Spleen (tissue), 7 donors: ENCODE results near the gene POU2F3.

Experiments
- POLR2AphosphoS5 ChIP-seq, 3 donors: sonication (generic); formaldehyde crosslinking; IDR thresholded peaks; one replicate each; pipeline ENCODE4 v1.5.1; 2017; ENCODE audit warnings: antibody characterized with exemption in 3 of 3
- TF ChIP-seq, protein P1 (sequence below), 11 experiments: fragments of 200-600 bp in 7 of 11; fragments of 450-650 bp in 4 of 11; sonication (generic) in 4 of 11; IDR thresholded peaks in 8 of 11; conservative IDR thresholded peaks in 3 of 11; 1 replicate in 7 of 11; 2 replicates in 4 of 11; pipeline versions ENCODE4 v1.4.0 to v1.8.0; 2016 to 2021; ENCODE audit warnings: antibody characterized with exemption in 11 of 11, inconsistent platforms in 4 of 11, mild to moderate bottlenecking in 1 of 11
- donor health status: DM: no; HTN: no; CAD: no; lungs with moderate emphysema.
- donor health status: DM: no; HTN: no; CAD: no.
- donor health status: DM: no; HTN: no; CAD: no.

DNA sequence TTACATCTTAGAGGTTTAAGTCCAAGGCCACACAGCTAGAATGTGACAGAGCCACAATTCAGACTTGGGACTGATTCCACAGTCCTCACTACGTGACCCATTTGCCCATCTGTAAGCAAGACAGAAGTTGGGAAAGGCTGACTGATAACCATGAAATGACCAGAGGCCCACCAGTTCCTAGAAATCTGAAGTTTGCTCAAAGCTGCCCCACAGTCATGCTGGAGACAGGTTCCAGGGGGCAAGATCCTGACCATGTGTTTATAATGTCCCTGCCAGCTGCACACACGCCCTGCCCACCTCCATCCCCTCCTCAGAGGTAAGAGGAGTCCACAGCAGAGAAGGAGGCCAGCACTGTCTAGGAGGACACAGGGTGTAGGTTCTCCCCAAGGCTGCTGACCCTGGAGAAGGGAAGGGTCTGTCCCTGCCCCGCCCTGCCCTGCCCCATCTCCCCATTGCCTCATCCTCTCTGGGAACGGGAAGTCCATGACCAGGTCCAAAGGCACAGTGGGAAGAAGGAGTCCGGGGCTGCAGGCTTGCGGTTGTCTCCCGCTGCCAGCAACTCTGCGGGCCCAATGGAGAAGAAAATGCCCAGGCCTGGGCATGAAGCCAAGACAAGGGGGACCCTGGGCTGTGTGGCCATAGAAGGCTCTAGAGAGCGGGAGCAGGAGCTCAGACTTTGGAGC lies 41.0 kb upstream of the POU2F3 start:
- TF ChIP-seq, protein P1, sequence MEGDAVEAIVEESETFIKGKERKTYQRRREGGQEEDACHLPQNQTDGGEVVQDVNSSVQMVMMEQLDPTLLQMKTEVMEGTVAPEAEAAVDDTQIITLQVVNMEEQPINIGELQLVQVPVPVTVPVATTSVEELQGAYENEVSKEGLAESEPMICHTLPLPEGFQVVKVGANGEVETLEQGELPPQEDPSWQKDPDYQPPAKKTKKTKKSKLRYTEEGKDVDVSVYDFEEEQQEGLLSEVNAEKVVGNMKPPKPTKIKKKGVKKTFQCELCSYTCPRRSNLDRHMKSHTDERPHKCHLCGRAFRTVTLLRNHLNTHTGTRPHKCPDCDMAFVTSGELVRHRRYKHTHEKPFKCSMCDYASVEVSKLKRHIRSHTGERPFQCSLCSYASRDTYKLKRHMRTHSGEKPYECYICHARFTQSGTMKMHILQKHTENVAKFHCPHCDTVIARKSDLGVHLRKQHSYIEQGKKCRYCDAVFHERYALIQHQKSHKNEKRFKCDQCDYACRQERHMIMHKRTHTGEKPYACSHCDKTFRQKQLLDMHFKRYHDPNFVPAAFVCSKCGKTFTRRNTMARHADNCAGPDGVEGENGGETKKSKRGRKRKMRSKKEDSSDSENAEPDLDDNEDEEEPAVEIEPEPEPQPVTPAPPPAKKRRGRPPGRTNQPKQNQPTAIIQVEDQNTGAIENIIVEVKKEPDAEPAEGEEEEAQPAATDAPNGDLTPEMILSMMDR (IDR thresholded peaks at IDR 0.05 in 8 of 11, conservative IDR thresholded peaks at IDR 0.05 in 3 of 11): no peak
- TF ChIP-seq POLR2AphosphoS5 (IDR thresholded peaks at IDR 0.05): no peak
